H9 (cell line): ENCODE results near the gene SPATA31E1. TPM values are rescaled to one million over a fixed set of nuclear protein-coding genes. Genes with fewer than 3 reads are reported as not detected.

Source experiments
- DNase-seq: peaks from one replicate; pipeline ENCODE4 v3.0.0-alpha.2; 2017
- H2AFZ ChIP-seq: one replicate; pipeline ENCODE4 v1.6.1; 2013; ENCODE audit warnings: mild to moderate bottlenecking, low read length, control low read depth, moderate library complexity
- H2AK5ac ChIP-seq: 2 replicates; pipeline ENCODE4 v1.6.1; 2013; ENCODE audit warnings: low read length, control low read depth, mixed read lengths; ENCODE audit not compliant: insufficient read length
- H2BK120ac ChIP-seq: one replicate; pipeline ENCODE4 v1.6.1; 2013; ENCODE audit warnings: low read depth, mild to moderate bottlenecking, low read length, control low read depth, inconsistent platforms; ENCODE audit not compliant: poor library complexity, severe bottlenecking
- H2BK12ac ChIP-seq: 2 replicates; pipeline ENCODE4 v1.6.1; 2013; ENCODE audit warnings: low read length, control low read depth, mixed read lengths, low read depth; ENCODE audit not compliant: insufficient read length
- H2BK15ac ChIP-seq: 2 replicates; pipeline ENCODE4 v1.6.1; 2013; ENCODE audit warnings: low read depth, low read length, control low read depth
- H2BK20ac ChIP-seq: one replicate; pipeline ENCODE4 v1.6.1; 2013; ENCODE audit warnings: low read depth, mild to moderate bottlenecking, low read length, control low read depth, inconsistent platforms; ENCODE audit not compliant: poor library complexity, severe bottlenecking
- H2BK5ac ChIP-seq: 2 replicates; pipeline ENCODE4 v1.6.1; 2013; ENCODE audit warnings: low read length, control low read depth, mixed read lengths; ENCODE audit not compliant: insufficient read length
- H3K14ac ChIP-seq: 2 replicates; pipeline ENCODE4 v1.6.1; 2013; ENCODE audit warnings: low read length, control low read depth; ENCODE audit not compliant: insufficient read depth
- H3K18ac ChIP-seq: 2 replicates; pipeline ENCODE4 v1.6.1; 2013; ENCODE audit warnings: low read depth, mild to moderate bottlenecking, mixed read lengths, low read length, control low read depth; ENCODE audit not compliant: insufficient read length
- H3K23ac ChIP-seq: 2 replicates; pipeline ENCODE4 v1.6.1; 2013; ENCODE audit warnings: low read length, control low read depth, mixed read lengths, low read depth; ENCODE audit not compliant: insufficient read length
- H3K23me2 ChIP-seq: 2 replicates; pipeline ENCODE4 v1.6.1; 2013; ENCODE audit warnings: low read depth, mild to moderate bottlenecking, mixed read lengths, low read length, control low read depth; ENCODE audit not compliant: insufficient read length, poor library complexity, severe bottlenecking
- H3K27ac ChIP-seq: 2 replicates; pipeline ENCODE4 v1.5.1; 2013; ENCODE audit warnings: low read length, control low read depth, mixed read lengths, low read depth; ENCODE audit not compliant: insufficient read length
- H3K27me3 ChIP-seq: 2 replicates; pipeline ENCODE4 v1.6.1; 2013; ENCODE audit warnings: low read length, control low read depth, inconsistent platforms; ENCODE audit not compliant: insufficient read depth
- H3K4ac ChIP-seq: 2 replicates; pipeline ENCODE4 v1.6.1; 2013; ENCODE audit warnings: low read depth, mild to moderate bottlenecking, control low read depth, inconsistent platforms, low read length, moderate library complexity
- H3K4me1 ChIP-seq: 2 replicates; pipeline ENCODE4 v1.6.1; 2013; ENCODE audit warnings: low read length, control low read depth, inconsistent platforms; ENCODE audit not compliant: insufficient read depth
- H3K4me2 ChIP-seq: 2 replicates; pipeline ENCODE4 v1.6.1; 2013; ENCODE audit warnings: low read length, control low read depth, mixed read lengths; ENCODE audit not compliant: insufficient read length, insufficient read depth
- H3K56ac ChIP-seq: 2 replicates; pipeline ENCODE4 v1.6.1; 2013; ENCODE audit warnings: low read depth, mild to moderate bottlenecking, mixed read lengths, low read length, control low read depth; ENCODE audit not compliant: insufficient read length
- H3K79me1 ChIP-seq: 2 replicates; pipeline ENCODE4 v1.6.1; 2013; ENCODE audit warnings: low read depth, mild to moderate bottlenecking, moderate library complexity, low read length, control low read depth, inconsistent platforms; ENCODE audit not compliant: insufficient read depth, poor library complexity, severe bottlenecking
- H3K79me2 ChIP-seq: 2 replicates; pipeline ENCODE4 v1.6.1; 2013; ENCODE audit warnings: low read length, control low read depth, inconsistent platforms; ENCODE audit not compliant: insufficient read depth
- H3K9ac ChIP-seq: 2 replicates; pipeline ENCODE4 v1.6.1; 2013; ENCODE audit warnings: low read length, control low read depth, mixed read lengths; ENCODE audit not compliant: insufficient read length; ENCODE audit errors: extremely low read depth
- H3K9me3 ChIP-seq: one replicate; pipeline ENCODE4 v1.6.1; 2013; ENCODE audit warnings: low read depth, low read length, inconsistent platforms; ENCODE audit not compliant: control insufficient read depth
- H3T11ph ChIP-seq: one replicate; pipeline ENCODE4 v1.6.1; 2013; ENCODE audit warnings: mild to moderate bottlenecking, low read length, control low read depth, inconsistent platforms
- H4K20me1 ChIP-seq: one replicate; pipeline ENCODE4 v1.6.1; 2013; ENCODE audit not compliant: control insufficient read depth, insufficient read length, insufficient read depth
- H4K5ac ChIP-seq: 2 replicates; pipeline ENCODE4 v1.6.1; 2013; ENCODE audit warnings: low read depth, mild to moderate bottlenecking, mixed read lengths, low read length, control low read depth; ENCODE audit not compliant: insufficient read length
- H4K8ac ChIP-seq: replicated peaks from 2 replicates; pipeline ENCODE4 v1.6.1; 2013; ENCODE audit warnings: low read length, control low read depth, mixed read lengths, low read depth; ENCODE audit not compliant: insufficient read length
- H4K91ac ChIP-seq: 2 replicates; pipeline ENCODE4 v1.6.1; 2013; ENCODE audit warnings: low read depth, mild to moderate bottlenecking, moderate library complexity, mixed read lengths, low read length, control low read depth; ENCODE audit not compliant: insufficient read length
- H3K27ac Mint-ChIP-seq, 3 experiments: 2 replicates in 2 of 3; 3 replicates in 1 of 3; pipeline ENCODE4 v1.8.0; 2020 to 2021; ENCODE audit warnings: mixed read lengths in 3 of 3, mild to moderate bottlenecking in 1 of 3, moderate library complexity in 1 of 3
- H3K27me3 Mint-ChIP-seq: 2 replicates; pipeline ENCODE4 v1.8.0; 2021; ENCODE audit warnings: low read depth, mild to moderate bottlenecking, moderate library complexity, mixed read lengths
- H3K36me3 Mint-ChIP-seq, 3 experiments: 2 replicates in 2 of 3; 3 replicates in 1 of 3; pipeline ENCODE4 v1.8.0; 2020 to 2021; ENCODE audit warnings: low read depth in 3 of 3, mixed read lengths in 3 of 3; ENCODE audit not compliant: insufficient read depth in 1 of 3
- H3K4me1 Mint-ChIP-seq, 2 experiments: 2 replicates each; pipeline ENCODE4 v1.8.0; 2020; ENCODE audit warnings: mixed read lengths in 2 of 2
- H3K4me3 Mint-ChIP-seq, 2 experiments: 2 replicates in 1 of 2; 3 replicates in 1 of 2; pipeline ENCODE4 v1.8.0; 2020 to 2021; ENCODE audit warnings: mild to moderate bottlenecking in 2 of 2, mixed read lengths in 2 of 2, moderate library complexity in 1 of 2
- H3K9me3 Mint-ChIP-seq, 2 experiments: 2 replicates in 1 of 2; 3 replicates in 1 of 2; pipeline ENCODE4 v1.8.0; 2020; ENCODE audit warnings: mild to moderate bottlenecking in 2 of 2, mixed read lengths in 2 of 2, moderate library complexity in 1 of 2
- CTCF ChIP-seq: fragments of 200-600 bp; sonication (generic); conservative IDR thresholded peaks from 3 replicates; pipeline ENCODE4 v1.8.0; 2021; ENCODE audit warnings: antibody characterized with exemption, mild to moderate bottlenecking
- WGBS: extraction: QIAGEN DNeasy Blood & Tissue Kit; methylation state at CpG from one replicate; pipeline ENCODE4 v1.1.7; 2013; ENCODE audit warnings: missing lambda C conversion rate, low lambda C conversion rate, mixed read lengths; ENCODE audit not compliant: insufficient read length; ENCODE audit errors: extremely low coverage; 5-methylcytosine and 5-hydroxymethylcytosine counted together
- total RNA-seq: library from RNA; stranded (reverse); gene quantifications from 2 replicates; pipeline ENCODE4 v1.2.1, GENCODE V29; 2021

Gene SPATA31E1
- total RNA-seq, 1 experiment from 2014 or later, result 0.09 TPM

DNA sequence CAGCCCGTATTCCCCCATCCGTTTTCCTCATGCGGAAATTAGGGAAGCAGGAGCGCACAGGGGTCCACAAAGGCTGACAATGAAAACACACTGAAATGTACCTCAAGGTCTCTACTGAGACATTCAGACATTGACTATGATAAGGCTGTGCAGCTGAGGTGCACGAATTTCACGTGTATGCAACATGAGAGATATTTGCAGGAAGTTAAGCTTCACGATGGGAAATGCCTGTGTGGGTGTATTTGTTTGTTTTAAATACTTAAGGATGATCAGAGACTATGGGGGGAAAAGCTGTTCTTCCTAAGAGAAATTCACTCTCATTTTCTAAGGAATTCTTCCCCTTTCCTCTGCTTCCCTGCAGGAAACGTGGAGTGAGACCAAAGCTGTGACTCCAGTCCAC is 2.6 kb upstream of the SPATA31E1 start:
- H4K91ac ChIP-seq, result no peak overlapping the region
- no peaks in the 10 kb centered on the region for H4K20me1 ChIP-seq
- no peaks in the 10 kb centered on the region for H3K79me2 ChIP-seq
- H3K4me2 ChIP-seq, result no peak overlapping the region
- H2AK5ac ChIP-seq, result no peak overlapping the region
- H2BK5ac ChIP-seq, result no peak overlapping the region
- H3K23ac ChIP-seq, result no peak overlapping the region
- no peak overlapping the region for H4K8ac ChIP-seq
- TF ChIP-seq CTCF, result no peak
- H3K18ac ChIP-seq, result no peak overlapping the region
- Mint-ChIP-seq H3K4me1 (peaks cover 31 to 38% of the 10 kb centered on the region in 2 experiments), H3K36me3 (peaks cover 2 to 8% (median 3%) of the 10 kb centered on the region in 3 experiments; a peak in 4 of 7 replicates), H3K27ac (no peak overlapping the region), H3K27me3 (peaks cover 6% of the 10 kb centered on the region), H3K9me3 (peaks cover 0 to 10% of the 10 kb centered on the region in 2 experiments; a peak in 3 of 5 replicates), H3K4me3 (no peak overlapping the region)
- H2BK12ac ChIP-seq, result no peak overlapping the region
- no peak overlapping the region for H3T11ph ChIP-seq
- no peak overlapping the region for H3K14ac ChIP-seq
- H3K4ac ChIP-seq, result no peak overlapping the region
- peaks cover 11% of the 10 kb centered on the region; the same call in 1 of the 2 replicates for H3K4me1 ChIP-seq
- H2BK20ac ChIP-seq, result no peak overlapping the region
- no peak for DNase-seq
- no peaks in the 10 kb centered on the region for H3K9me3 ChIP-seq
- H4K5ac ChIP-seq, result no peak overlapping the region
- H3K79me1 ChIP-seq, result no peaks in the 10 kb centered on the region
- H3K56ac ChIP-seq, result no peak overlapping the region
- no peaks in the 10 kb centered on the region for H3K23me2 ChIP-seq
- no peak overlapping the region for H2BK120ac ChIP-seq
- H3K27ac ChIP-seq, result no peak overlapping the region
- H2BK15ac ChIP-seq, result no peak overlapping the region
- no peak overlapping the region for H2AFZ ChIP-seq
- WGBS, result no CpG with 5 or more reads among the region's 8 CpGs
- no peak overlapping the region for H3K9ac ChIP-seq
- no peaks in the 10 kb centered on the region for H3K27me3 ChIP-seq
